ENCODE results near the gene UTRN.

GRCh38 chr6:144285798-144286502, 815 bp downstream of the UTRN start:
- no peak for TF ChIP-seq CTCF (optimal IDR thresholded peaks at IDR 0.05 in 1 of 3, IDR thresholded peaks at IDR 0.05 in 1 of 3, conservative IDR thresholded peaks at IDR 0.05 in 1 of 3; ENCODE audit: extremely low read depth in 1 of 3, insufficient read depth in 2 of 3, low read length in 3 of 3)
- TF ChIP-seq EZH2 (IDR thresholded peaks at IDR 0.05; ENCODE audit: low read length) = no peak
